ENCODE data around the gene LDLRAD4.

- no peak for TF ChIP-seq BACH2 (CRISPR knock-in tag; IDR thresholded peaks at IDR 0.05; ENCODE audit: borderline replicate concordance)
- TF ChIP-seq CSDC2 (CRISPR knock-in tag; IDR thresholded peaks at IDR 0.05), result no peak
- no peak for TF ChIP-seq CREB5 (CRISPR knock-in tag; IDR thresholded peaks at IDR 0.05; ENCODE audit: low read depth)
- no peak for TF ChIP-seq ZFP30 (CRISPR knock-in tag; IDR thresholded peaks at IDR 0.05)
- no peak for TF ChIP-seq ZNF8 (CRISPR knock-in tag; IDR thresholded peaks at IDR 0.05)
- TF ChIP-seq RARB (CRISPR knock-in tag; IDR thresholded peaks at IDR 0.05), result no peak
- no peak for TF ChIP-seq PATZ1 (CRISPR knock-in tag; IDR thresholded peaks at IDR 0.05; ENCODE audit: borderline replicate concordance)
- TF ChIP-seq SNAI2 (CRISPR knock-in tag; IDR thresholded peaks at IDR 0.05), result no peak
- no peak for TF ChIP-seq ARNTL (CRISPR knock-in tag; IDR thresholded peaks at IDR 0.05; ENCODE audit: borderline replicate concordance, low read depth)
- TF ChIP-seq ZFP3 (CRISPR knock-in tag; IDR thresholded peaks at IDR 0.05), result no peak
- TF ChIP-seq ISL1 (CRISPR knock-in tag; IDR thresholded peaks at IDR 0.05), result no peak
- no peak for TF ChIP-seq POU6F1 (CRISPR knock-in tag; IDR thresholded peaks at IDR 0.05; ENCODE audit: borderline replicate concordance, low read depth)
Measured at GRCh38 chr18:13587001-13587400, 368.4 kb downstream of the LDLRAD4 start.

Data from SK-N-SH treated with all-trans-retinoic acid at 6 μM for 48 hours (cell line).